Vagina (tissue), 2 donors: Measurements from ENCODE around the gene NR2F1-AS1. TPM values are rescaled to one million over a fixed set of nuclear protein-coding genes. Genes with fewer than 3 reads are reported as not detected.
"Not testable (repeated sequence)": the region's sequence is repeated elsewhere in the genome, so short reads cannot be mapped to it uniquely, and the experiment has no call there.

ENCODE experiments used
- DNase-seq, 2 donors: peaks; one replicate each; pipeline ENCODE4 v3.0.0-alpha.2; 2017; ENCODE audit errors: extremely low spot score in 2 of 2
- H3K27ac ChIP-seq: fragments of 200-600 bp; sonication (generic); one replicate; pipeline ENCODE4 v1.5.1; 2019
- H3K27me3 ChIP-seq: fragments of 200-600 bp; sonication (generic); one replicate; pipeline ENCODE4 v1.5.1; 2019
- H3K36me3 ChIP-seq, 2 donors: fragments of 200-600 bp; sonication (generic); one replicate each; pipeline ENCODE4 v1.5.1; 2017 to 2019
- H3K4me1 ChIP-seq: fragments of 200-600 bp; sonication (generic); one replicate; pipeline ENCODE4 v1.5.1; 2019
- H3K4me3 ChIP-seq, 2 donors: fragments of 200-600 bp; sonication (generic); 1 replicate in 1 of 2; 2 replicates in 1 of 2; pipeline ENCODE4 v1.5.1; 2016 to 2019
- H3K9me3 ChIP-seq: fragments of 200-600 bp; sonication (generic); one replicate; pipeline ENCODE4 v1.5.1; 2019
- POLR2A ChIP-seq, 2 donors: fragments of 450-650 bp; IDR thresholded peaks; one replicate each; pipeline ENCODE4 v1.6.1; 2017; ENCODE audit warnings: antibody characterized with exemption in 2 of 2, mild to moderate bottlenecking in 2 of 2, moderate library complexity in 2 of 2
- POLR2AphosphoS5 ChIP-seq, 2 donors: sonication (generic); formaldehyde crosslinking; IDR thresholded peaks; one replicate each; pipeline ENCODE4 v1.9.0; 2017; ENCODE audit warnings: antibody characterized with exemption in 2 of 2, mild to moderate bottlenecking in 2 of 2, low read depth in 1 of 2; ENCODE audit not compliant: insufficient read depth in 1 of 2
- intact Hi-C: fragments of 100-400 bp; cut with DNase I; formaldehyde crosslinking; loops from one replicate; pipeline ENCODE4 v1.15.1; 2023
- total RNA-seq: library from RNA; depleted of rRNA; stranded (reverse); fragments of >200 nt; gene quantifications from one replicate; pipeline ENCODE4 v1.2.3, GENCODE V29; 2016
- TF ChIP-seq, protein P1 (sequence below), 3 experiments: fragments of 450-650 bp in 2 of 3; fragments of 200-600 bp in 1 of 3; sonication (generic) in 1 of 3; IDR thresholded peaks; one replicate each; pipeline ENCODE4 v1.5.1; 2017 to 2019; ENCODE audit warnings: antibody characterized with exemption in 3 of 3, mild to moderate bottlenecking in 2 of 3, moderate library complexity in 2 of 3

Gene NR2F1-AS1
- total RNA-seq, 1 donor from 2014 or later: 22.3 TPM

DNA sequence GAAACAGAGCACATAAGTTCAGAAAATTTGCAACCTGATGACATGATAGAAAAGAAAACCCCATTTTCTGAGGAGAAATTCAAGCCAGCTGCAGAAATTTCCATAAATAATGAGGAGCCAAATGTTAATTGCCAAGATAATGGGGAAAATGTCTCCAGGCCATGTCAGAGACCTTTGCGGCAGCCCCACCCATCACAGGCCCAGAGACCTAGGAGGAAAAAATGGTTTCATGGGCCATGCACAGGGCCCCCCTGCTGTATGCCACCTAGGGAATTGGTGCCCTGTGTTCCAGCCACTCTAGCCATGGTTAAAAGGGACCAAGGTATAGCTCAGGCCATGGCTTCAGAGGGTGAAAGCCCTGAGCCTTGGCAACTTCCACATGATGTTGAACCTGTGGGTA lies 118.1 kb downstream of the NR2F1-AS1 start:
- H3K27ac ChIP-seq: no peak overlapping the region
- TF ChIP-seq, protein P1, sequence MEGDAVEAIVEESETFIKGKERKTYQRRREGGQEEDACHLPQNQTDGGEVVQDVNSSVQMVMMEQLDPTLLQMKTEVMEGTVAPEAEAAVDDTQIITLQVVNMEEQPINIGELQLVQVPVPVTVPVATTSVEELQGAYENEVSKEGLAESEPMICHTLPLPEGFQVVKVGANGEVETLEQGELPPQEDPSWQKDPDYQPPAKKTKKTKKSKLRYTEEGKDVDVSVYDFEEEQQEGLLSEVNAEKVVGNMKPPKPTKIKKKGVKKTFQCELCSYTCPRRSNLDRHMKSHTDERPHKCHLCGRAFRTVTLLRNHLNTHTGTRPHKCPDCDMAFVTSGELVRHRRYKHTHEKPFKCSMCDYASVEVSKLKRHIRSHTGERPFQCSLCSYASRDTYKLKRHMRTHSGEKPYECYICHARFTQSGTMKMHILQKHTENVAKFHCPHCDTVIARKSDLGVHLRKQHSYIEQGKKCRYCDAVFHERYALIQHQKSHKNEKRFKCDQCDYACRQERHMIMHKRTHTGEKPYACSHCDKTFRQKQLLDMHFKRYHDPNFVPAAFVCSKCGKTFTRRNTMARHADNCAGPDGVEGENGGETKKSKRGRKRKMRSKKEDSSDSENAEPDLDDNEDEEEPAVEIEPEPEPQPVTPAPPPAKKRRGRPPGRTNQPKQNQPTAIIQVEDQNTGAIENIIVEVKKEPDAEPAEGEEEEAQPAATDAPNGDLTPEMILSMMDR (IDR thresholded peaks at IDR 0.05): no peak
- no peak for TF ChIP-seq POLR2A (IDR thresholded peaks at IDR 0.05)
- no peak for TF ChIP-seq POLR2AphosphoS5 (IDR thresholded peaks at IDR 0.05; ENCODE audit: insufficient read depth in 1 of 2, low read depth in 1 of 2)
- H3K9me3 ChIP-seq: no peaks in the 10 kb centered on the region
- no peaks in the 10 kb centered on the region for H3K4me1 ChIP-seq
- intact Hi-C loops: no loop called here
- H3K4me3 ChIP-seq: no peak overlapping the region
- H3K27me3 ChIP-seq: no peaks in the 10 kb centered on the region
- H3K36me3 ChIP-seq: no peaks in the 10 kb centered on the region
- DNase-seq: no peak

DNA sequence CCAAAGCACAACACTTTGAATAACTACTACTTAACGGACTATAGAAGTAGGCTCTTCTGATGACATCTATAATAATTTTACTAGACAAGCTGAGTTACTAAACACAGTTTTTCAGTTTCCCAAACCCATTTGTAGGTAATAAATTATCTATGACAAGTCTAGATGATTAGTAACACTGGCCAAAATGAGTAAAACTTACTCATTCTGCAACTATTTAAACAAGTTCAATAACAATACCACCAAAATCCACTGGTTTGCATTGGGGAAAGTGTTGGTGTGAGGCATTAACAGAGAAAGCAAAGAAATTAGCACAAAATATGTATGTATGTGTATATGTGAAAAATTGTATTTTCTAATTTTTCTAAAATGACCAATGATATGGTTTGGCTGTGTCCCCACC lies 119.3 kb downstream of the NR2F1-AS1 start:
- intact Hi-C loops: no loop called here
- Histone ChIP-seq H3K27me3 (no peaks in the 10 kb centered on the region), H3K4me1 (no peaks in the 10 kb centered on the region), H3K27ac (no peak overlapping the region), H3K4me3 (no peak overlapping the region), H3K36me3 (no peaks in the 10 kb centered on the region), H3K9me3 (no peaks in the 10 kb centered on the region)
- TF ChIP-seq, protein P1 (IDR thresholded peaks at IDR 0.05): no peak
- TF ChIP-seq POLR2A (IDR thresholded peaks at IDR 0.05): no peak
- TF ChIP-seq POLR2AphosphoS5 (IDR thresholded peaks at IDR 0.05; ENCODE audit: insufficient read depth in 1 of 2, low read depth in 1 of 2): no peak
- no peak for DNase-seq

DNA sequence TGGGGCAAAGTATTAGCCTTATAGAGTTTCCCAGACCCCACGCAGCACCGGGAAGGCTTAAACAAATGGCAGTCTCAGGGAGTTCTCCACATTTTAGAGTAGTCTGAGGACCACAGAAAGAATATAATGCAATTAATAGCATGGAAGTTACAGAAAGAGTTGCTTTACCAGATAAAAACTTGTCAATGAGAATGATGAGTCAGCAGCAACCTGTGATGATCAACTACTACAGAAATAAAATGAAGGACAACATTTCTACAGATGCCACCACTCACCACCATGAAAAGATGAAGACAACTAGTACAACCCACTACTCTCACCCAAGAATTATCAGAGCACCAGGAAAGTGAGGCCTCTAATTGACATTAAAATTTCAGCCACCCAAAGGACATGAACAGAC lies 120.7 kb downstream of the NR2F1-AS1 start:
- no peaks in the 10 kb centered on the region for H3K4me1 ChIP-seq
- no peaks in the 10 kb centered on the region for H3K36me3 ChIP-seq
- no peaks in the 10 kb centered on the region for H3K9me3 ChIP-seq
- intact Hi-C loops: no loop called here
- H3K27ac ChIP-seq: no peak overlapping the region
- TF ChIP-seq, protein P1 (IDR thresholded peaks at IDR 0.05): no peak
- TF ChIP-seq POLR2AphosphoS5 (IDR thresholded peaks at IDR 0.05; ENCODE audit: insufficient read depth in 1 of 2, low read depth in 1 of 2): no peak
- no peak for TF ChIP-seq POLR2A (IDR thresholded peaks at IDR 0.05)
- H3K4me3 ChIP-seq: no peak overlapping the region
- H3K27me3 ChIP-seq: no peaks in the 10 kb centered on the region
- no peak for DNase-seq

DNA sequence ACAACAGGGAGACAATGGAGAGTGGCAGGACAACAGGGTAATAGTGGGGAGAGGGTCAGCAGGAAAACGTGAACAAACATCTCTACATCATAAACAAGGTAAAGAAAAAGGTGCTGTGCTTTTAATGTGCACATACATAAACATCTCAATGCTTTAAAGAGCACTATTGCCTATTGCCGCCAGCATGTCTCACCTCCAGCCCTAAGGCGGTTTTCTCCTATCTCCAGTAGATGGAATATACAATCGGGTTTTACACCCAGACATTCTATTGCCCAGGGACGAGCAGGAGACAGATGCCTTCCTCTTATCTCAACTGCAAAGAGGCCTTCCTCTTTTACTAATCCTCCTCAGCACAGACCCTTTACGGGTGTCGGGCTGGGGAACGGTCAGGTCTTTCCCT lies 124.2 kb downstream of the NR2F1-AS1 start:
- H3K27me3 ChIP-seq, H3K27ac ChIP-seq, H3K36me3 ChIP-seq, H3K4me3 ChIP-seq, intact Hi-C loops, H3K9me3 ChIP-seq, H3K4me1 ChIP-seq, DNase-seq: not testable (repeated sequence)

DNA sequence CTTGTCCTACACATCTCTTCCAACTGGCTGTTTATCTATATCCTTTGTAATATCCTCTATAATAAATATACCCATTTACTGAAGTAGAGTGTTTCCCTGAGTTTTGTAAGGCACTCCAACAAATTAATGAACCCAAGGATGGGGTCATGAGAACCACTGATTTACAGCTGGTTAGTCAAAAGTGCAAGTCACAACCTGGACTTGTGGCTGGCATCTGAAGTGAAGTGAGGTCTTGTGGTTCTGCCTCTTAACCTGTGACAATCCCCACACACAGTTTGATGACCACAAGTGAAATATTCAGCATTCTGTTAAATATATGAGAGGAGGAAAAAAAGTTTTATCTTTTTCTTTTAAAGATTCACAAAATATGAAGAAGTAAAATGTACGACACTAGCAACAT lies 126.1 kb downstream of the NR2F1-AS1 start:
- no peaks in the 10 kb centered on the region for H3K9me3 ChIP-seq
- H3K4me1 ChIP-seq: no peaks in the 10 kb centered on the region
- H3K27me3 ChIP-seq: no peaks in the 10 kb centered on the region
- intact Hi-C loops: no loop called here
- no peak overlapping the region for H3K27ac ChIP-seq
- no peaks in the 10 kb centered on the region for H3K36me3 ChIP-seq
- DNase-seq: no peak
- H3K4me3 ChIP-seq: no peak overlapping the region
- TF ChIP-seq, protein P1 (IDR thresholded peaks at IDR 0.05): no peak
- TF ChIP-seq POLR2AphosphoS5 (IDR thresholded peaks at IDR 0.05; ENCODE audit: insufficient read depth in 1 of 2, low read depth in 1 of 2) (no peak), POLR2A (IDR thresholded peaks at IDR 0.05) (no peak)

DNA sequence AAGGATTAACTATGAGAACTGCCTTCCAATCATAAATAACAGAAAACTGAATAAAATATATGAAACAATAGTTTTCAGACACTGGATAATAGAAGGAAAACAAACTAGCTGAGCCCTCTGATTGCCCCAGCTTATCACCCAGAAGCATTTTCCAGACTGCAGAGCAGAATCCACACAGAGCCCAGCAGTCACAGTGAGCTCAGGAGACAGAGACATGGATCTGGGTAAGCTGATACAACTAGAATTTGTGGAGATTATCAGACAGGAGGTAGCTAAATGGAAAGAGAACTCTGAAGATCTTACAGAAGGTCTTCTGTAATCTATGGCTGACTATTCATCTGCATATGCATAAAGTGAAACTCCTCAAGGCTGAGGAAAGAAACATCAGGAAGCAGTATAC lies 128.8 kb downstream of the NR2F1-AS1 start:
- Histone ChIP-seq H3K4me1 (no peaks in the 10 kb centered on the region), H3K27me3 (no peaks in the 10 kb centered on the region), H3K36me3 (no peaks in the 10 kb centered on the region), H3K4me3 (no peak overlapping the region), H3K9me3 (no peaks in the 10 kb centered on the region), H3K27ac (no peak overlapping the region)
- intact Hi-C loops: no loop called here
- TF ChIP-seq POLR2A (IDR thresholded peaks at IDR 0.05) (no peak), POLR2AphosphoS5 (IDR thresholded peaks at IDR 0.05; ENCODE audit: insufficient read depth in 1 of 2, low read depth in 1 of 2) (no peak)
- TF ChIP-seq, protein P1 (IDR thresholded peaks at IDR 0.05): no peak
- no peak for DNase-seq
